Measurements from ENCODE around the gene DISC1. TPM values are rescaled to one million over a fixed set of nuclear protein-coding genes. Genes with fewer than 3 reads are reported as not detected.

Gene DISC1
- polyA plus RNA-seq, 1 of the 3 experiments (the other 2 are of a cell fraction) = 1.7 TPM

- no peak overlapping the region for H3K27ac ChIP-seq (ENCODE audit: low read depth in 2 of 2, low read length in 1 of 2)
- 0 out of 4 replicates have a peak, but pooled peaks cover 0 to 2% of the 10 kb centered on the region in 2 experiments for H3K4me1 ChIP-seq (ENCODE audit: control insufficient read depth in 1 of 2, insufficient read depth in 2 of 2, low read depth in 1 of 2, low read length in 1 of 2)
- H3K9me2 ChIP-seq = no peaks in the 10 kb centered on the region
- ChIA-PET POLR2A (no interaction called here), CTCF (no interaction called here)
- no peak overlapping the region for H3K4me2 ChIP-seq
- no peak overlapping the region for H3K9ac ChIP-seq
- WGBS (ENCODE audit: low lambda C conversion rate) = 87% methylated on average over 5 of the region's 5 CpGs
- no peak overlapping the region for H2AFZ ChIP-seq (ENCODE audit: low read depth)
- no peaks in the 10 kb centered on the region for H3K9me3 ChIP-seq
- no peaks in the 10 kb centered on the region for H3K27me3 ChIP-seq (ENCODE audit: insufficient read depth)
- DNase-seq = no peak
- H3K79me2 ChIP-seq (ENCODE audit: insufficient read depth) = no peaks in the 10 kb centered on the region
- H3K36me3 ChIP-seq (replicated peaks in 1 of 2; ENCODE audit: control insufficient read depth in 1 of 2, insufficient read depth in 2 of 2, low read length in 1 of 2) = no peaks in the 10 kb centered on the region
- no peak overlapping the region for H3K4me3 ChIP-seq (ENCODE audit: low read depth in 2 of 2, low read length in 1 of 2)
- no peak for TF ChIP-seq MXI1 (IDR thresholded peaks at IDR 0.05; ENCODE audit: low read depth, low read length)
- TF ChIP-seq FOXM1 (IDR thresholded peaks at IDR 0.05; ENCODE audit: low read depth) = no peak
- no peak for TF ChIP-seq REST (IDR thresholded peaks at IDR 0.05; ENCODE audit: low read depth, low read length)
- TF ChIP-seq SIN3A (IDR thresholded peaks at IDR 0.05; ENCODE audit: borderline replicate concordance, low read depth, low read length) = no peak
- TF ChIP-seq USF1 (IDR thresholded peaks at IDR 0.05; ENCODE audit: borderline replicate concordance, low read depth) = no peak
- no peak for TF ChIP-seq RAD21 (IDR thresholded peaks at IDR 0.05; ENCODE audit: low read length)
- TF ChIP-seq TCF12 (IDR thresholded peaks at IDR 0.05) = no peak
- TF ChIP-seq ELF1 (IDR thresholded peaks at IDR 0.05) = no peak
- no peak for TF ChIP-seq POLR2AphosphoS5 (IDR thresholded peaks at IDR 0.05; ENCODE audit: low read depth, low read length)
- no peak for TF ChIP-seq EP300 (IDR thresholded peaks at IDR 0.05; ENCODE audit: borderline replicate concordance in 1 of 2, low read depth in 1 of 2, low read length in 1 of 2)
- TF ChIP-seq, protein P1, sequence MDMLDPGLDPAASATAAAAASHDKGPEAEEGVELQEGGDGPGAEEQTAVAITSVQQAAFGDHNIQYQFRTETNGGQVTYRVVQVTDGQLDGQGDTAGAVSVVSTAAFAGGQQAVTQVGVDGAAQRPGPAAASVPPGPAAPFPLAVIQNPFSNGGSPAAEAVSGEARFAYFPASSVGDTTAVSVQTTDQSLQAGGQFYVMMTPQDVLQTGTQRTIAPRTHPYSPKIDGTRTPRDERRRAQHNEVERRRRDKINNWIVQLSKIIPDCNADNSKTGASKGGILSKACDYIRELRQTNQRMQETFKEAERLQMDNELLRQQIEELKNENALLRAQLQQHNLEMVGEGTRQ (IDR thresholded peaks at IDR 0.05; ENCODE audit: borderline replicate concordance, low read depth, low read length) = no peak
- TF ChIP-seq GABPA (IDR thresholded peaks at IDR 0.05; ENCODE audit: low read depth) = no peak
- no peak for TF ChIP-seq SMC3 (IDR thresholded peaks at IDR 0.05; ENCODE audit: low read depth, low read length)
- TF ChIP-seq RFX5 (IDR thresholded peaks at IDR 0.05; ENCODE audit: low read length) = no peak
- TF ChIP-seq FOSL2 (IDR thresholded peaks at IDR 0.05; ENCODE audit: borderline replicate concordance, low read depth) = no peak
- no peak for TF ChIP-seq YY1 (IDR thresholded peaks at IDR 0.05; ENCODE audit: low read depth)
- no peak for TF ChIP-seq NRF1 (IDR thresholded peaks at IDR 0.05; ENCODE audit: low read depth, low read length)
- TF ChIP-seq FOXJ3 (CRISPR knock-in tag; IDR thresholded peaks at IDR 0.05) = no peak
- TF ChIP-seq, protein P2, sequence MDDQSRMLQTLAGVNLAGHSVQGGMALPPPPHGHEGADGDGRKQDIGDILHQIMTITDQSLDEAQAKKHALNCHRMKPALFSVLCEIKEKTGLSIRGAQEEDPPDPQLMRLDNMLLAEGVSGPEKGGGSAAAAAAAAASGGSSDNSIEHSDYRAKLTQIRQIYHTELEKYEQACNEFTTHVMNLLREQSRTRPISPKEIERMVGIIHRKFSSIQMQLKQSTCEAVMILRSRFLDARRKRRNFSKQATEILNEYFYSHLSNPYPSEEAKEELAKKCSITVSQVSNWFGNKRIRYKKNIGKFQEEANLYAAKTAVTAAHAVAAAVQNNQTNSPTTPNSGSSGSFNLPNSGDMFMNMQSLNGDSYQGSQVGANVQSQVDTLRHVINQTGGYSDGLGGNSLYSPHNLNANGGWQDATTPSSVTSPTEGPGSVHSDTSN (IDR thresholded peaks at IDR 0.05) = no peak
- H3F3A ChIP-seq (replicated peaks; ENCODE audit: insufficient read depth) = no peaks in the 10 kb centered on the region
- no peaks in the 10 kb centered on the region for H4K20me1 ChIP-seq (ENCODE audit: insufficient read depth)
Observed at GRCh38 chr1:231860221-231861088, 233.9 kb downstream of the DISC1 start.

Data from SK-N-SH (cell line).